HCT116 (cell line): Measurements from ENCODE around the gene C15orf62. TPM values are rescaled to one million over a fixed set of nuclear protein-coding genes. Genes with fewer than 3 reads are reported as not detected.

Experiments used
- ATAC-seq: fragments of 200-7000 bp; cut with Tn5 transposase; 2 replicates; pipeline ENCODE4 v1.9.1; 2020; ENCODE audit warnings: mild to moderate bottlenecking, moderate library complexity
- BruUV-seq: library from RNA; stranded (reverse); fragments of 400-500 nt; replicated peaks from 2 replicates; lab custom pipeline; 2021; lab: Mats Ljungman, UMichigan
- CTCF ChIA-PET: fragments of 300-600 bp; sonication (Branson Sonifier 250); formaldehyde crosslinking; loops from one replicate; lab custom pipeline; 2021; ENCODE audit warnings: antibody characterized with exemption; lab: Charles Lee
- POLR2A ChIA-PET: fragments of 300-600, 350-600 bp; sonication (Branson Sonifier 250); formaldehyde crosslinking; loops from one replicate; lab custom pipeline; 2021; ENCODE audit warnings: antibody characterized with exemption; lab: Charles Lee
- RAD21 ChIA-PET, 2 experiments: fragments of 300-600 bp; sonication (Branson Sonifier 250); formaldehyde crosslinking; loops; one replicate each; lab custom pipeline; 2023; ENCODE audit warnings: low total read pairs in 2 of 2; ENCODE audit not compliant: uncharacterized antibody in 2 of 2, unreplicated experiment in 2 of 2, low non-redundant PET in 1 of 2; lab: Charles Lee
- DNase-seq: peaks from one replicate; pipeline ENCODE4 v3.0.0-alpha.2; 2010; ENCODE audit warnings: low read depth, low spot score
- H2AFZ ChIP-seq: fragments of 200-600 bp; shearing (Covaris generic), sonication (generic); 2 replicates; pipeline ENCODE4 v1.6.1; 2017; ENCODE audit warnings: low read depth, mixed run types, mixed read lengths, antibody characterized with exemption, low read length; ENCODE audit not compliant: poor library complexity, severe bottlenecking
- H3K27ac ChIP-seq: 2 replicates; pipeline ENCODE4 v1.5.1; 2012; ENCODE audit warnings: low read depth, low read length
- H3K27me3 ChIP-seq: fragments of 200-600 bp; sonication (generic); 2 replicates; pipeline ENCODE4 v1.6.1; 2016; ENCODE audit warnings: mixed run types, low read length, mixed read lengths; ENCODE audit not compliant: insufficient read depth
- H3K36me3 ChIP-seq, 2 experiments: fragments of 200-500 bp in 1 of 2; fragments of 200-600 bp in 1 of 2; sonication (Bioruptor generic) in 1 of 2; sonication (generic) in 1 of 2; 2 replicates each; pipeline versions ENCODE4 v1.5.1 to v1.6.1; 2014 to 2016; ENCODE audit warnings: low read length in 2 of 2, inconsistent platforms in 1 of 2, mixed read lengths in 1 of 2, mixed run types in 1 of 2; ENCODE audit not compliant: insufficient read depth in 2 of 2, control insufficient read depth in 1 of 2
- H3K4me1 ChIP-seq, 2 experiments: fragments of 200-600 bp in 1 of 2; sonication (generic) in 1 of 2; 2 replicates each; pipeline versions ENCODE4 v1.5.1 to v1.6.1; 2012 to 2017; ENCODE audit warnings: low read length in 2 of 2, inconsistent platforms in 1 of 2, mild to moderate bottlenecking in 1 of 2, mixed read lengths in 1 of 2, mixed run types in 1 of 2, moderate library complexity in 1 of 2; ENCODE audit not compliant: insufficient read depth in 2 of 2, control insufficient read depth in 1 of 2
- H3K4me2 ChIP-seq: fragments of 200-600 bp; sonication (generic); 2 replicates; pipeline ENCODE4 v1.6.1; 2017; ENCODE audit warnings: mixed run types, low read length, mixed read lengths
- H3K4me3 ChIP-seq, 2 experiments: fragments of 200-600 bp in 1 of 2; sonication (generic) in 1 of 2; replicated peaks in 1 of 2; 2 replicates each; pipeline ENCODE4 v1.5.1; 2011 to 2016; ENCODE audit warnings: low read length in 2 of 2, control low read depth in 1 of 2, low read depth in 1 of 2, mild to moderate bottlenecking in 1 of 2, mixed read lengths in 1 of 2, mixed run types in 1 of 2
- H3K79me2 ChIP-seq: fragments of 200-600 bp; sonication (generic); 2 replicates; pipeline ENCODE4 v1.6.1; 2017; ENCODE audit warnings: mild to moderate bottlenecking, mixed run types, low read length, moderate library complexity, mixed read lengths; ENCODE audit not compliant: insufficient read depth
- H3K9ac ChIP-seq: fragments of 200-600 bp; sonication (generic); 2 replicates; pipeline ENCODE4 v1.6.1; 2016; ENCODE audit warnings: low read length, mixed read lengths
- H3K9me2 ChIP-seq: fragments of 200-600 bp; sonication (generic), shearing (Covaris generic); 2 replicates; pipeline ENCODE4 v1.6.1; 2017; ENCODE audit warnings: mixed run types, mild to moderate bottlenecking, moderate library complexity; ENCODE audit not compliant: insufficient read depth
- H3K9me3 ChIP-seq, 2 experiments: fragments of 200-500 bp in 1 of 2; fragments of 200-600 bp in 1 of 2; sonication (Bioruptor generic) in 1 of 2; sonication (generic) in 1 of 2; 2 replicates each; pipeline ENCODE4 v1.6.1; 2014 to 2017; ENCODE audit warnings: low read length in 2 of 2, mixed read lengths in 2 of 2, inconsistent platforms in 1 of 2, low read depth in 1 of 2, mild to moderate bottlenecking in 1 of 2, mixed run types in 1 of 2, moderate library complexity in 1 of 2; ENCODE audit not compliant: control insufficient read depth in 1 of 2, insufficient read depth in 1 of 2
- H4K20me1 ChIP-seq: fragments of 200-600 bp; sonication (generic), shearing (Covaris generic); 2 replicates; pipeline ENCODE4 v1.6.1; 2017; ENCODE audit warnings: mixed run types, mild to moderate bottlenecking, moderate library complexity; ENCODE audit not compliant: insufficient read depth
- CEBPB ChIP-seq: IDR thresholded peaks from 2 replicates; pipeline ENCODE4 v1.6.1; 2012; ENCODE audit warnings: low read depth
- CTCF ChIP-seq, 3 experiments: fragments of 200-600 bp in 1 of 3; sonication (generic) in 1 of 3; IDR thresholded peaks in 2 of 3; conservative IDR thresholded peaks in 1 of 3; 2 replicates each; pipeline ENCODE4 v1.5.1; 2012 to 2017; ENCODE audit warnings: low read depth in 2 of 3, low read length in 2 of 3, antibody characterized with exemption in 1 of 3, borderline replicate concordance in 1 of 3, control low read depth in 1 of 3, mild to moderate bottlenecking in 1 of 3, mixed read lengths in 1 of 3, mixed run types in 1 of 3, moderate library complexity in 1 of 3; ENCODE audit not compliant: insufficient read depth in 1 of 3
- EGR1 ChIP-seq: IDR thresholded peaks from 2 replicates; pipeline ENCODE4 v1.6.1; 2012; ENCODE audit warnings: low read depth
- ELF1 ChIP-seq: IDR thresholded peaks from 2 replicates; pipeline ENCODE4 v1.6.1; 2012; ENCODE audit warnings: low read depth, borderline replicate concordance
- EZH2 ChIP-seq: fragments of 200-600 bp; sonication (generic); IDR thresholded peaks from 2 replicates; pipeline ENCODE4 v1.6.1; 2017; ENCODE audit warnings: antibody characterized with exemption, mixed run types
- EZH2phosphoT487 ChIP-seq: fragments of 200-600 bp; IDR thresholded peaks from 2 replicates; pipeline ENCODE4 v1.6.1; 2018; ENCODE audit warnings: antibody characterized with exemption, borderline replicate concordance
- FOSL1 ChIP-seq: IDR thresholded peaks from 2 replicates; pipeline ENCODE4 v1.6.1; 2012; ENCODE audit warnings: low read depth
- JUND ChIP-seq: IDR thresholded peaks from 2 replicates; pipeline ENCODE4 v1.6.1; 2012
- POLR2A ChIP-seq: IDR thresholded peaks from 2 replicates; pipeline ENCODE4 v1.7.0; 2011; ENCODE audit warnings: borderline replicate concordance; ENCODE audit not compliant: insufficient read depth, insufficient read length; ENCODE audit errors: extremely low read depth
- RAD21 ChIP-seq: IDR thresholded peaks from 2 replicates; pipeline ENCODE4 v1.6.1; 2012; ENCODE audit warnings: low read depth, mild to moderate bottlenecking
- YY1 ChIP-seq: IDR thresholded peaks from 2 replicates; pipeline ENCODE4 v1.6.1; 2011; ENCODE audit warnings: low read length, low read depth, moderate library complexity, mild to moderate bottlenecking; ENCODE audit not compliant: insufficient replicate concordance; ENCODE audit errors: extremely low read depth
- ZBTB33 ChIP-seq: IDR thresholded peaks from 2 replicates; pipeline ENCODE4 v1.6.1; 2011; ENCODE audit warnings: mild to moderate bottlenecking, low read length, moderate library complexity; ENCODE audit not compliant: insufficient replicate concordance; ENCODE audit errors: extremely low read depth
- ZFX ChIP-seq: fragments of 450-650 bp; IDR thresholded peaks from 2 replicates; pipeline ENCODE4 v1.6.1; 2017
- intact Hi-C: fragments of 100-400 bp; cut with micrococcal nuclease; formaldehyde crosslinking; loops from 2 replicates; pipeline ENCODE4 v1.10.0; 2022
- total RNA-seq: library from RNA; stranded (reverse); gene quantifications from one replicate; pipeline ENCODE4 v1.2.1, GENCODE V29; 2021; ENCODE audit not compliant: unreplicated experiment

C15orf62 gene
- total RNA-seq, 1 experiment from 2014 or later = 0.10 TPM

GRCh38 chr15:40796512-40796911 is 26.7 kb downstream of the C15orf62 start:
- TF ChIP-seq ZBTB33 = no peak
- TF ChIP-seq ELF1 = no peak
- TF ChIP-seq EZH2phosphoT487 = no peak
- no peak for TF ChIP-seq ZFX
- TF ChIP-seq EGR1 = no peak
- TF ChIP-seq YY1 = no peak
- no peak for TF ChIP-seq JUND
- no peak for TF ChIP-seq POLR2A
- no peak for TF ChIP-seq RAD21
- TF ChIP-seq EZH2 = no peak
- no peak for TF ChIP-seq CEBPB
- TF ChIP-seq CTCF (IDR thresholded peaks at IDR 0.05 in 2 of 3, conservative IDR thresholded peaks at IDR 0.05 in 1 of 3; ENCODE audit: borderline replicate concordance in 1 of 3, insufficient read depth in 1 of 3, low read depth in 2 of 3, low read length in 2 of 3) = no peak
- no peak for TF ChIP-seq FOSL1
- TF ChIP-seq, all 23 proteins: peak for 0
- no peak overlapping the region for H3K9ac ChIP-seq
- no peaks in the 10 kb centered on the region for H3K27me3 ChIP-seq
- no peaks in the 10 kb centered on the region for H3K9me3 ChIP-seq
- no peaks in the 10 kb centered on the region for H3K36me3 ChIP-seq
- ChIA-PET CTCF (interaction anchor here (0.6 to 1.4 kb wide), 3 partner anchors 11 to 63 kb away, joined by 3 to 4 read pairs (median 3); no protein-coding TSS in a partner anchor), RAD21 (no interaction called here), POLR2A (interaction anchor here (0.6 to 0.9 kb wide), 2 partner anchors 8 to 40 kb away, joined by 4 read pairs; no protein-coding TSS in a partner anchor)
- H3K27ac ChIP-seq = no peak overlapping the region
- intact Hi-C loops = no loop called here
- peaks cover 59 to 73% of the 10 kb centered on the region in 2 experiments for H3K4me1 ChIP-seq
- no TSS peak for BruUV-seq
- no peaks in the 10 kb centered on the region for H4K20me1 ChIP-seq
- DNase-seq (no peak), ATAC-seq (no peak)
- no peak overlapping the region for H3K4me3 ChIP-seq
- H3K79me2 ChIP-seq = peaks cover 58% of the 10 kb centered on the region
- no peaks in the 10 kb centered on the region for H3K9me2 ChIP-seq
- no peak overlapping the region for H3K4me2 ChIP-seq
- H2AFZ ChIP-seq = no peak overlapping the region
